ENCODE data around the gene GRB10. TPM values are rescaled to one million over a fixed set of nuclear protein-coding genes. Genes with fewer than 3 reads are reported as not detected.

Gene GRB10
- total and polyA plus RNA-seq, 4 donors, result 10.7 to 53.1 (median 17.5) TPM

DNA sequence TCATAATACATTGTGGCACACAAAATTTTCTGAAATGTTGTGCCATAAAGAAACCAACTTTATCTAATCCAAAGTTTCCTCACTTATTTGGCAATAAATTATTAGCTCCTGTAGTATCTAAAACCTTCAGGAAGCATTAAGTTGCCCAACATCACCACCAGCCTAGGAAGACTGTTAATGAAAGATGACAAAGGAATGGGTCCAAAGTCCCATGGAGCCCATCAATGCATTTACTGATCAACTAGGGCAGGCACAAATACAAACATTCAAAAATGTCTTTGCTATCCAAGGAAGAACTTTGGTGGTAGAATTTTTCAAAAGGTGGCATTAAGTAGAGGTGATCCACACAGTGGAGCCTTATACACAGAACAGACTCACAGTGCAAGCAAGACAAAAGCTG lies 4.5 kb downstream of the GRB10 start (continued):
- TF ChIP-seq, protein P1, sequence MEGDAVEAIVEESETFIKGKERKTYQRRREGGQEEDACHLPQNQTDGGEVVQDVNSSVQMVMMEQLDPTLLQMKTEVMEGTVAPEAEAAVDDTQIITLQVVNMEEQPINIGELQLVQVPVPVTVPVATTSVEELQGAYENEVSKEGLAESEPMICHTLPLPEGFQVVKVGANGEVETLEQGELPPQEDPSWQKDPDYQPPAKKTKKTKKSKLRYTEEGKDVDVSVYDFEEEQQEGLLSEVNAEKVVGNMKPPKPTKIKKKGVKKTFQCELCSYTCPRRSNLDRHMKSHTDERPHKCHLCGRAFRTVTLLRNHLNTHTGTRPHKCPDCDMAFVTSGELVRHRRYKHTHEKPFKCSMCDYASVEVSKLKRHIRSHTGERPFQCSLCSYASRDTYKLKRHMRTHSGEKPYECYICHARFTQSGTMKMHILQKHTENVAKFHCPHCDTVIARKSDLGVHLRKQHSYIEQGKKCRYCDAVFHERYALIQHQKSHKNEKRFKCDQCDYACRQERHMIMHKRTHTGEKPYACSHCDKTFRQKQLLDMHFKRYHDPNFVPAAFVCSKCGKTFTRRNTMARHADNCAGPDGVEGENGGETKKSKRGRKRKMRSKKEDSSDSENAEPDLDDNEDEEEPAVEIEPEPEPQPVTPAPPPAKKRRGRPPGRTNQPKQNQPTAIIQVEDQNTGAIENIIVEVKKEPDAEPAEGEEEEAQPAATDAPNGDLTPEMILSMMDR (IDR thresholded peaks at IDR 0.05; ENCODE audit: low read depth, low read length, missing input control), result no peak

DNA sequence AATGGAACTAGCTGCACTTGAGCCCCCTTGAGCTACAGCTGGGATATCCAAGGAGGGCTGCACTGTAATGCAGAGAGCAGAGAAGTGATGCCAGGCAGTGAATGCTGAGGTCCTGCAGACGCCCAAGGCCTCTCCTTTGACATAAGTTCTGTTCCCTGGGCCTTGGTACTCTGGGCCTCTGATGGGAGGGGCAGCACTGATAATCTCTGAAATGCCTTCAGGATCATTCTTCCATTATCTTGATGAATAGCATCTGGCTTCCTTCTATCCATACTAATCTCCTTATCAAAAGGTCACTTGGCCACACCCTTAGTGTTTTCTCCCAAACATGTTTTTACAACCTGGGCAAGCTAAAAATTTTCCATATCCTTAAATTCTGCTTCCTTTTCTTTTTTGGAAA lies 6.9 kb downstream of the GRB10 start:
- WGBS, result 89% methylated on average over 1 of the region's 1 CpG
- TF ChIP-seq SP1 (IDR thresholded peaks at IDR 0.05) (no peak), GABPA (IDR thresholded peaks at IDR 0.05 in 1 of 2, conservative IDR thresholded peaks at IDR 0.05 in 1 of 2) (no peak), EGR1 (IDR thresholded peaks at IDR 0.05; ENCODE audit: low read depth in 2 of 2) (no peak), RXRA (IDR thresholded peaks at IDR 0.05) (no peak), RAD21 (IDR thresholded peaks at IDR 0.05) (no peak), NR2F2 (IDR thresholded peaks at IDR 0.05) (no peak), FOXA1 (IDR thresholded peaks at IDR 0.05) (no peak), FOXA2 (IDR thresholded peaks at IDR 0.05) (no peak), HNF4A (conservative IDR thresholded peaks at IDR 0.05) (no peak), HNF4G (IDR thresholded peaks at IDR 0.05) (no peak), TAF1 (conservative IDR thresholded peaks at IDR 0.05) (no peak), YY1 (IDR thresholded peaks at IDR 0.05) (no peak), JUND (IDR thresholded peaks at IDR 0.05) (no peak)
- TF ChIP-seq, protein P2, sequence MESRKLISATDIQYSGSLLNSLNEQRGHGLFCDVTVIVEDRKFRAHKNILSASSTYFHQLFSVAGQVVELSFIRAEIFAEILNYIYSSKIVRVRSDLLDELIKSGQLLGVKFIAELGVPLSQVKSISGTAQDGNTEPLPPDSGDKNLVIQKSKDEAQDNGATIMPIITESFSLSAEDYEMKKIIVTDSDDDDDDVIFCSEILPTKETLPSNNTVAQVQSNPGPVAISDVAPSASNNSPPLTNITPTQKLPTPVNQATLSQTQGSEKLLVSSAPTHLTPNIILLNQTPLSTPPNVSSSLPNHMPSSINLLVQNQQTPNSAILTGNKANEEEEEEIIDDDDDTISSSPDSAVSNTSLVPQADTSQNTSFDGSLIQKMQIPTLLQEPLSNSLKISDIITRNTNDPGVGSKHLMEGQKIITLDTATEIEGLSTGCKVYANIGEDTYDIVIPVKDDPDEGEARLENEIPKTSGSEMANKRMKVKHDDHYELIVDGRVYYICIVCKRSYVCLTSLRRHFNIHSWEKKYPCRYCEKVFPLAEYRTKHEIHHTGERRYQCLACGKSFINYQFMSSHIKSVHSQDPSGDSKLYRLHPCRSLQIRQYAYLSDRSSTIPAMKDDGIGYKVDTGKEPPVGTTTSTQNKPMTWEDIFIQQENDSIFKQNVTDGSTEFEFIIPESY (IDR thresholded peaks at IDR 0.05), result no peak
- TF ChIP-seq, protein P3, sequence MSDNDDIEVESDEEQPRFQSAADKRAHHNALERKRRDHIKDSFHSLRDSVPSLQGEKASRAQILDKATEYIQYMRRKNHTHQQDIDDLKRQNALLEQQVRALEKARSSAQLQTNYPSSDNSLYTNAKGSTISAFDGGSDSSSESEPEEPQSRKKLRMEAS (IDR thresholded peaks at IDR 0.05), result no peak
- TF ChIP-seq, protein P4, sequence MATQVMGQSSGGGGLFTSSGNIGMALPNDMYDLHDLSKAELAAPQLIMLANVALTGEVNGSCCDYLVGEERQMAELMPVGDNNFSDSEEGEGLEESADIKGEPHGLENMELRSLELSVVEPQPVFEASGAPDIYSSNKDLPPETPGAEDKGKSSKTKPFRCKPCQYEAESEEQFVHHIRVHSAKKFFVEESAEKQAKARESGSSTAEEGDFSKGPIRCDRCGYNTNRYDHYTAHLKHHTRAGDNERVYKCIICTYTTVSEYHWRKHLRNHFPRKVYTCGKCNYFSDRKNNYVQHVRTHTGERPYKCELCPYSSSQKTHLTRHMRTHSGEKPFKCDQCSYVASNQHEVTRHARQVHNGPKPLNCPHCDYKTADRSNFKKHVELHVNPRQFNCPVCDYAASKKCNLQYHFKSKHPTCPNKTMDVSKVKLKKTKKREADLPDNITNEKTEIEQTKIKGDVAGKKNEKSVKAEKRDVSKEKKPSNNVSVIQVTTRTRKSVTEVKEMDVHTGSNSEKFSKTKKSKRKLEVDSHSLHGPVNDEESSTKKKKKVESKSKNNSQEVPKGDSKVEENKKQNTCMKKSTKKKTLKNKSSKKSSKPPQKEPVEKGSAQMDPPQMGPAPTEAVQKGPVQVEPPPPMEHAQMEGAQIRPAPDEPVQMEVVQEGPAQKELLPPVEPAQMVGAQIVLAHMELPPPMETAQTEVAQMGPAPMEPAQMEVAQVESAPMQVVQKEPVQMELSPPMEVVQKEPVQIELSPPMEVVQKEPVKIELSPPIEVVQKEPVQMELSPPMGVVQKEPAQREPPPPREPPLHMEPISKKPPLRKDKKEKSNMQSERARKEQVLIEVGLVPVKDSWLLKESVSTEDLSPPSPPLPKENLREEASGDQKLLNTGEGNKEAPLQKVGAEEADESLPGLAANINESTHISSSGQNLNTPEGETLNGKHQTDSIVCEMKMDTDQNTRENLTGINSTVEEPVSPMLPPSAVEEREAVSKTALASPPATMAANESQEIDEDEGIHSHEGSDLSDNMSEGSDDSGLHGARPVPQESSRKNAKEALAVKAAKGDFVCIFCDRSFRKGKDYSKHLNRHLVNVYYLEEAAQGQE (IDR thresholded peaks at IDR 0.05), result no peak
- TF ChIP-seq, protein P1 (IDR thresholded peaks at IDR 0.05; ENCODE audit: low read depth, low read length, missing input control), result no peak
- TF ChIP-seq, protein P5, sequence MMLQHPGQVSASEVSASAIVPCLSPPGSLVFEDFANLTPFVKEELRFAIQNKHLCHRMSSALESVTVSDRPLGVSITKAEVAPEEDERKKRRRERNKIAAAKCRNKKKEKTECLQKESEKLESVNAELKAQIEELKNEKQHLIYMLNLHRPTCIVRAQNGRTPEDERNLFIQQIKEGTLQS (IDR thresholded peaks at IDR 0.05), result no peak
- Histone ChIP-seq H3K27ac (ENCODE audit: low read depth in 1 of 2, low read length in 2 of 2) (no peak overlapping the region), H3K4me1 (ENCODE audit: control insufficient read depth in 4 of 4, insufficient read depth in 4 of 4, low read length in 3 of 4) (peaks cover 8 to 54% (median 36%) of the 10 kb centered on the region in 4 donors), H3K4me3 (ENCODE audit: low read depth in 1 of 3, low read length in 3 of 3) (no peak overlapping the region), H3K9me3 (ENCODE audit: control insufficient read depth in 4 of 4, low read length in 3 of 4) (no peaks in the 10 kb centered on the region), H3K9ac (ENCODE audit: low read depth in 1 of 2, low read length in 2 of 2) (no peak overlapping the region), H3K36me3 (ENCODE audit: control insufficient read depth in 4 of 4, insufficient read depth in 3 of 4, low read depth in 1 of 4, low read length in 3 of 4) (no peaks in the 10 kb centered on the region), H3K27me3 (ENCODE audit: control insufficient read depth in 4 of 4, insufficient read depth in 4 of 4, low read length in 3 of 4) (no peaks in the 10 kb centered on the region)
- no peak for DNase-seq (ENCODE audit: low spot score)
